Measurements from ENCODE around the gene OLFML3.
"Not testable (repeated sequence)": the region's sequence is repeated elsewhere in the genome, so short reads cannot be mapped to it uniquely, and the experiment has no call there.

Gene OLFML3

DNA sequence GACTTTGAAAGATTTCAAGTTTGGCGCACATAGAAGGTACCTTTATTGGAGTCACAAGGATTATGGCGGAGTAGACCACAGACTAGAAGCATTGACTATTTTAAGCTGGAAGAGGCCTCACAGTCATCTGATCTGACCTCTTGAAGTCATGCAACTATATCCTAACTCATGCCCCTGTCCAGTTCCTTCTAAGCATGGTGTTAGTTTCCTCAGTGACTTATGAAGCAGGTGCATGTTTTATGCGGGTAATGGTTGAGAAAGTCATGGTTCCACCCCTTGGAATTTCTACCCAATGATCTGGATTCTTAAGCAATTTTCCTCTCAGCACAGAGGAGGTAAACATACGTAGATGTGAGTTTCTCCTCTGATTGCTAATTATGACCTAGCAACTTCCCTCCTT lies 11.7 kb downstream of the OLFML3 start:
- DNase-seq (ENCODE audit: low read depth in 3 of 3) = no peak

DNA sequence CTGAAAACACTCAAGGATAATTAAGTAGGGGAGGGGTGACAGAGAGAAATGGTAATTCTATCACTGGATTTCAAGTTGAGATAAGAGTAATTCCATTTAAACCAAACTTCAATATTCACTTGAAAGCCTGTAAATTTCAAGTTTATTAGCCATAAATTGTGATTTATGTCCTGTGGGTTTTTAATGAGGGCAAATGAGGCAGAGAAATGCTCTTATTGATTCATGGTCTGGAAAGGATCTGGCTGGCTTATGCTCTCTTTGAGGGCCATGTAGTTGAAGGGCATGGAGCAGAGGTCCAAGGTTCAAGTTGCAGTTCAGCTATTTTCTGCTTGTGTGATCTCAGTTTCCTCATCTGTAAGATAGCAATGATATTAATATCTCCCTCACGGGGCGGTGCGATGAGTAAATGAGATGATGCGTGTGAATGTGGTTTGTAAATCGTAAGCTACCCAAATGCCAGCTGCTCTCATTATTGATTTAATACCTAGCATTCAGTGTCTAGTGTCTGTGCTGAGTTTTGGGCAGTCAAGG lies 12.3 kb downstream of the OLFML3 start:
- DNase-seq (ENCODE audit: low read depth in 3 of 3) = no peak

DNA sequence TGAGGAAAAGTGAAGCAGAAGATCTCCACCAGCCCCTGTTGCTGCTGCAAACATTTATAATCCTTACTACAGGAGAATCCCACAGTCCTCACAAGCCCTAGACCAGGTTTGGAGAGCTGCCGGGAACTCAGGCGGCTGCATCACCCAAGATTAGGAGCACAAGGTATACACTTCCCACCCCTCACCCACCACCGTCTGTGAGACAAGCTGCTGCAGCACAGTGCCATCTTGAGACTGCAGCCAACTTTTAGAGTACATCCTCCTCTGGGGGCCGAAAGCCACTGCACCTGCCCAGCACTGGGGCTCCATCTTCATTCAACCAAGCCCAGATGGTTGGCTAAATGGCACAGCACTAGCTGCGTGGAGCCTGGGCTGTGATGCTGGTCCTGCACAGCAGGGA lies 13.8 kb downstream of the OLFML3 start:
- DNase-seq (ENCODE audit: low read depth in 3 of 3) = no peak

DNA sequence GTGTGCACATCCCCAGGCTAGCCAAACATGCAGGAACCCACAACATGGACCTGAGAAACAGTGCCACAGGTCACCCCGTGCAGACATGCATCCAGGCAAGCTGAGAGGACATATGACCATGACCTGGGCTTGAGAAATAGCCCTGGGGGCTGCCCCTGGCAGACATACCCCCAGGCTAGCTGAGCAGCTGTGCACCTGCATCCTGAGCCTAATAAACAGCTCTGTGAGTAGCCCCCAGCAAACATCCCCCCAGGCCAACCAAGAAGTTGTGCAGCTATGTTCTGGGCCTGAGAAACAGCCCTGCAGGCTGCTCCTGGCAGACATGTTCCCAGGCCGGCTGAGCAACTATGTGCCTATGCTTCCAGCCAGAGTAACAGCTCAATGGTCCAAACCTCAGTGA lies 14.5 kb downstream of the OLFML3 start:
- DNase-seq (ENCODE audit: low read depth in 3 of 3) = no peak

DNA sequence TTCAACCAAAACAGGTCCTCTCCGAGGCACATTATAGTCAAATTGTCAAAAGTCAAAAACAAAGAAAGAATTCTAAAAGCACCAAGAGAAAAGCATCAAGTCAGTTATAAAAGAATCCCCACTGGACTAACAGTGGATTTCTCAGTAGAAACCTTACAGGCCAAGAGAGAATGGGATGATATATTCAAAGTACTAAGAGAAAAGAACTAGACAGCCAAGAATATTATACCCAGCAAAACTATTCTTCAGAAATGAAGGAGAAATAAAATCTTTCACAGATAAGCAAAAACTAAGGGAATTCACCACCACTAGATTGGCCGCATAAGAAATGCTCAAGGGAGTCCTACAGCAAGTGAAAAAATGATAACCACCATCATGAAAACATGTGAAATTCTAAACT lies 16.1 kb downstream of the OLFML3 start:
- no peak for DNase-seq (ENCODE audit: low read depth in 3 of 3)

DNA sequence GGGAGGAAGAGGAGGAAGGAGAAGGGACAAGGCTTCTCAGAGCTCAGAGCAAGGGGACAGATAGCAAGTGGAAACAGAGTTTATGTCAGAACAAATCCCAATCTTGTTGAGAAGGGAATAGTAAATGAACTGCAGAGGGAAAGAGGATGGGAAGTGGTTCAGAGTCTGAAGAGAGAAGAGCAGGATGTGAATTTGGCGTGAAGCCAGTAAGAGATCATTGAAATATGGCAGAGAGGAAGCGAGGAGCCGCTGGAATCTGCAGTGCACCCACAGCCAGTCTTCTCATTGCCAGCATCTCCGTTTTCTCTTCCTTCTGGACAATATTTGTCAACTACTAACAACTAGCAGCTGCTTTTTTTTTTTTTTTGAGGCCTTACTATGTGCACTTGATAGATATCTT lies 19.1 kb downstream of the OLFML3 start:
- no peak for DNase-seq (ENCODE audit: low read depth in 3 of 3)

DNA sequence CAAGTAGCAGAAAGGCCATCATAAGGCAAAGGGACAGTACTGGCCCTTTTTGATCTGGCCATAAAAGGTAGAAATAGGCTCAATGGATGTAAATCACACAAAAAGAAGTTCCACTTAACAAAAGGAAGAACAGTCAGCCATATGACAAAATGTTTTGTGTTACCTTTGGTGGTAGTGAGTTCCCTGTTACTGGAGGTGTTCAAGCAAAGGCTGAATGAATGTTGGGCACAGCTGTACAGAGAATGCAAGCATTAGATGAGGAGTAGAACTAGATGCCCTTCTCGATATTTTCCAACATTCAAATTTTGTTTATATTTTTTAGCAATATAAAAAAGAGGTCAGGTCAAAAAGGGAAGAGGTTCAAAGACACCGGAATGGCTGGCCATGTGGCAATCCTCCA lies 20.0 kb downstream of the OLFML3 start:
- DNase-seq (ENCODE audit: low read depth in 3 of 3) = no peak

DNA sequence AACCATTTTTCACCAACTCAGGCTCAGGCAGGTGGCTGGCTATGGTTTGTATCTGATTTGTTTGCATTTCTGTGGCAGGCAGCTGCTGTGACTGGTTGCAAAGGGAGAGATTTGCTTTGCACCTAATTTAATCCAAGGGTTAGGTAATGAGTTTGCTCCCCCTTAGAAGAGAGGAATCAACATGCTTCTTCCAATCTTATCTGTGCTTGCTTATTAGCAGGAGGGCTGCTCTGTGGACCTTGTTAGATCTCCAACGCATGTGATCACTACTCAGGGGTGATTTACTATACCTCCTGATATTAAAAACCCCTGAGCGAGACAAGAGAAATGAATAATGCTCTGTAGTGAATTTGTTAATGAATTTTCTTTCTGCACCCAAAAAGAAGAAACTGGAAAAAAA lies 20.5 kb downstream of the OLFML3 start:
- DNase-seq (ENCODE audit: low read depth in 3 of 3) = no peak

DNA sequence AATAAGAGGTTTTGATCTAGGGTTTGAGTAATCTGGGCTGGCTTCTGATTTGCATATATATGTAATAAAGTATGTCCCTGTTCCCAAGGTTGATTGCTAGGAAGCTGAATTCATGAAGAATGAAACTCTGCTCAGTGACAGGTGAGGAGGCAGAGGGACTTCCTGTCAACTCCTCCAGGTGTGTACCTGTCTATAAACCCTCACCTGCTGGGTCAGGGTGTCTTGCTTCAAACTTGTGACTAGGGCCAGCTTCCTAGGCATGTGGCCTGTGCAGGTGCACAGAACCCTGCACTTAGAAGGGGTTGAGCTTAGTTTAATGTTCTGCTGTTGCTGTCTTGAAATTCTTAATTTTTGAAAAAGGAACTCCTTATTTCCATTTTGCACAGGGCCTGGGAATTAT lies 21.1 kb downstream of the OLFML3 start:
- DNase-seq (ENCODE audit: low read depth in 3 of 3) = no peak

DNA sequence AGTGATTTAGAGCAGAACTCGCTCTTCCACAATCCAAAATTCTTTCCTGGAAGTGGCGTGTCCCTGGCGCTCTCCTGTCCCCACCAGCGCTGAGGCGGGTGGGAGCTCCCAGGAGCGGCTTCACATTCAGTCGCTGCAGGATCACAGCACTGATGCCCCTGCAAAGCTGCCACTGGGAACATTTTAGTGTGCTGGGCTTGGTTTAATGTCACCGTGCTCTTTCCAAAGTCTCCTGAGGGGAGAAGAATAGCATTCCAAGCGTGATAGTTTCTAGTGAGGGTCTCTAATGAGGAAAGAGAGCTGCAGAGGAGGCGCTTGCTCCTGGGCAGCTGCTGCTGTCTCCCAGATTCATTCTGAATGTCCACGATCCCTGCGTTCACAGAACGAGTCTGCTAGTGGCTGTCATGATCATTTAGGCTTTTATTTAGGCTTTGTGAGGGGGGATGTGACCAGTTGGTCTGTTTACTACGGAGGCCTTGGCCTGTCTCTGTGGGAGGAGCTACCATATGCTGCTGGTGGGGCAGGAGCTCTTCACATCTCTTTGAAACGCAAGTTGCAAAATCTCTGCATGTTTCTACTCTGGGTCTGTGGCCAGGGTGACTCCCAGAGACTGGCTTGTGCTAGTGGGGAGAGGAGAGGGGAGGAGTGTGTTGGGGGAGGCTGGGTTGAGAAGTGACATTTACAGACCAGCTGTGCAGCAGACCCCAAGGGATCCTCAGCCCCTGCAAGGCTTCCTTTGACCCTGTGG lies 23.4 kb downstream of the OLFML3 start:
- no peak for DNase-seq (ENCODE audit: low read depth in 3 of 3)

DNA sequence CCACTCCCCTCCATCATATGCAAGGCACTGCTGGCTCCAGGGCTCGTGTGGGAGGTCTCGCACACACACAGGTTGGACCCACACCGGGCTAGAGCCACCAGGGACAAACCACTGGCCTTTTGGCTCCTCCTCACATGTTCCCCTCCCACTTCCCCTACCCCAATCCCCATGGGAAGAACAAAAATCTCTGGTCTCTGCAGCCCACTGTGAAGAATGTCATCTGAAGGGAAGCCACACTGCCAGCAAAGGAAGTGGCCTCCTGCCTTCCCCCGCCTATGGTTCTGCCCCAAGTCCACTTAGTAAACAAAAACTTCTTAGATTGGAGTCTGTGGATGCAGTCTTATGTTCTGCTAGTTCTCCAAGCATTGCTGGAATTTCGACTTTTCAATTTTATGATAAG lies 24.2 kb downstream of the OLFML3 start:
- DNase-seq (ENCODE audit: low read depth in 3 of 3) = no peak

DNA sequence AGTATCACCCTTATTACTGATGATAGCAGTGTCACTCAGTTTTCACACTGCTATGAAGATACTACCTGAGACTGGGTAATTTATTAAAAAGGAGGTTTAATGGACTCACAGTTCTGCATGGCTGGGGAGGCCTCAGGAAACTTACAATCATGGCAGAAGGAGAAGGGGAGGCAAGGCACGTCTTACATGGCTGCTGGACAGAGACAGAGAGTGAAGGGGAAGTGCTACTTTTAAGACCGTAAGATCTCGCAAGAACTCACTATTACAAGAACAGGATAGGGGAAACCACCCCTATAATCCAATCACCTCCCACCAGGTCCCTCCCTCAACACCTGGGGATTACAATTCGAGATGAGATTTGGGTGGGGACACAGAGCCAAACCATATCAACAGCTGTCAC lies 27.6 kb downstream of the OLFML3 start:
- DNase-seq (ENCODE audit: low read depth in 3 of 3) = not testable (repeated sequence)

DNA sequence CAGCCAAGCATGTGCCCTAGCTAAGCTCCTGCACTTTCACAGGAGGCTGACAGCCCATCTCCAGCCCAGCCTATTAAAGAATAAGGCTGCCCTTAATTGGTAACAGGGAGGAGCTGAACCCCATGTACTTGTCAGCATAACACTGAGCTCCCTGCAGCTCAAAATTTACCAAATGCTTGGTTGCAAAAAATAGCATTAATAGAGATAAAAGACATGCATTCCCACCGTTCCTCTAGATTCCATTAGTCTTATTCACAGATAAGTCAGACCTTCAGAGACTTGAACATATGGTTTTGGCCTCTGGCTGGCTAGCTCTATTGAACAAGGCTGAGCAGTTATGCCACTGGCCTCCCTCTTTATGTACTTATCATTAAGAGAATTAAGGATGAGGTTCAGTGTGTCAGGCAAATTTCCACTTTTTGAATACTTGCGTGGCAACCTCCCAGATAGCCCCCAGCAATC lies 29.2 kb downstream of the OLFML3 start:
- no peak for DNase-seq (ENCODE audit: low read depth in 3 of 3)

DNA sequence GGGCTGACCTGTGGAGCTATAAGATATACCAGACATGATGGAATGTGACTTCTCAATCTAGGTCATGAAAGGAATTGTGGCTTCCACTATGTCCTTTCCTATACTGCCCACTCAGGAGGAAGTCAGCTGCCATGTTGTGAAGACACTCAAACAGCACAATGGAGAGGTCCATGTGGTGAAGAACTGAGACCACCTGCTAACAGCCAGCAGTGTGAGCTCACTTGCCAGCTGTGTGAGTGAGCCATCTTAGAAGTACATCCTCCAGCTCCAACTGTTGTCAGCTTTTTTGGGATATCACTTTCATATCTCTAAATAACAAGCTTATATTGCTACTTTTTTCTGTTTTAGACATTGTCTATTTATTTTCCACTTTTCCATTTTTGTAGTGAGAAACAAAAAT lies 29.7 kb downstream of the OLFML3 start:
- DNase-seq (ENCODE audit: low read depth in 3 of 3) = no peak

DNA sequence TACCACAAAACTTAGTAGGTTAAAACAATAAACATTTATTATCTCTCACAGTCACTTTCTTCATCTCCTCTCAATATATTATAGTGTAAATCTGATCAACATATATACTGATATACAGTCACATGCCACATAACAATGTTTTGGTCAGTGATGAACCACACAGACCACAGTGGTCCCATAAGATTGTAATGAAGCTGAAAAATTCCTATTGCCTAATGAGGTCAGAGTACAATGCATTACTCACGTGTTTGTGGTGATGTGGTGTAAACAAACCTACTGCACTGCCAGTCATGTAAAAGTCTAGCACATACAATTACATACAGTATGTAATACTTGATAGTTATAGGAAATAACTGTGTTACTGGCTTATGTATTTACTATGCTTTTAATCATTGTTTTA lies 30.1 kb downstream of the OLFML3 start:
- DNase-seq (ENCODE audit: low read depth in 3 of 3) = no peak

DNA sequence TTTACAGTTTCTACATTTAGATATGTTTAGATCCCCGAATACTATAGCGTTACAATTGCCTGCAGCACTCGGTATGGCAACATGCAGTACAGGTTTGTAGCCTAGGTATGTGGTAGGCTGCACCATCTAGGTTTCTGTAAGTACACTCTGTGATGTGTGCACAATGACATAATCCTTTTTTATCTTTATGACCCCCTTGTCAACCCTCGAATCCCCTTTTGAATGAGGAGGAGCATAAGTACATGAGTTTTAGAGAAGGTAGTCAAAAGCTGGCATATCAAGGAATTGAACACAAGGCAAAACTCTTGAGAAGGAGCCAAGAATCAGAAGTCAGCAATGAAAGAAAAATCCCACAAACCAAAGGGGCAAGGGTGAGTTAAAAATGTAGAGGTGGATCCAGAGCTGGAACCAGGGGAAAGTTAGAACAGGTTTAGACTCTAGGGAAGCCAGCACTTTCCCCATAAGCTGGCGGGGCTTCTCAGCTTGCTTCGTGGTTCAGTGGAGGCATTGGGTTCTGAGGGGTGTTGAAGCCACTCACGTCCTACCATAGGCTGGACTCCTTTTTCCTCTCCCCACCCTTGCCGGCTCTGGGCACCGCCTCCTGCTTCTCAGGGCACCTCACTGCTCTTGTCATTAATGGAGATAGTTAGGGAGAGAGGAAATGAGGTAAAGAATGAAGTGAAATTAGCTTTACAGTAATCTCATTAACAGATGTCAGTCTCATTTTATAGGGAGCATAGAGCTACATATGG lies 31.3 kb downstream of the OLFML3 start:
- no peak for DNase-seq (ENCODE audit: low read depth in 3 of 3)

DNA sequence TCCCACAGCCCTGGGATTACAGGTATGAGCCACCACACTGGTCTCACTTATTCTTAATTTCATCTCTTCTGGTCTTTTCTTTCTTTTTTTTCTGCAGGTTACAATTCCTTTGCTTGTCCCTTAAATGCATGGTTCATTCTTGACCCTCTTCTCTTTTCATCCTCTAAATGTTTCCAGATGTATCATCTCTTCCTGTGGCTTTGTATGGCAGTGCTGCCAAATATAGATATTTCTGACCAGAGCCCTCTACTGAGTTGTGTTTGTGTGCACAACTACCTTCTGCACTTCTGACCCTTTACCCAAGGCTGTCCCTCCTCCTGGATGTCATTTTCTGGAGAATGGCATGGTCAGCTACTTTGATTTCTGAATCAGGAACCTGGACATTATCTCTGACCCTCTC lies 32.5 kb downstream of the OLFML3 start:
- DNase-seq (ENCODE audit: low read depth in 3 of 3) = no peak

DNA sequence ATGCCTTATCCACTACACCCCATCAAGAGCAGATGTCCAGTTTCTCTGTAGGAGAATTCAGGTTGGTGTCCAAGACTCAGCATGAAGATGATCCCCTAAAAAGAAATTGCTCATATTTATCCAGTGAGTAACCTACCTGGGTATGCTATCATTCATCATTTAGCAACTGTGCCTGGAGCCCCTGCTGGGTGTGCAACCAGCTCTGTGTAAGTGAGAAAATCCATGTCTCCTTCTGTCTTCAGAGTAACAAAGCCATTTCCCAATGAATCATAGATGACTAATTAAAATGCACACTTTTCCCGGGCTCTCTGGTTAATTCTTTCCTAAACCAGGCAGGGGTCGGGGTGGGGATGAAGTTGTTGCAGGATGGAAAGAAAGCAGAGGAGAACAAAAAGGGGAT lies 35.8 kb downstream of the OLFML3 start:
- no peak for DNase-seq (ENCODE audit: low read depth in 3 of 3)

DNA sequence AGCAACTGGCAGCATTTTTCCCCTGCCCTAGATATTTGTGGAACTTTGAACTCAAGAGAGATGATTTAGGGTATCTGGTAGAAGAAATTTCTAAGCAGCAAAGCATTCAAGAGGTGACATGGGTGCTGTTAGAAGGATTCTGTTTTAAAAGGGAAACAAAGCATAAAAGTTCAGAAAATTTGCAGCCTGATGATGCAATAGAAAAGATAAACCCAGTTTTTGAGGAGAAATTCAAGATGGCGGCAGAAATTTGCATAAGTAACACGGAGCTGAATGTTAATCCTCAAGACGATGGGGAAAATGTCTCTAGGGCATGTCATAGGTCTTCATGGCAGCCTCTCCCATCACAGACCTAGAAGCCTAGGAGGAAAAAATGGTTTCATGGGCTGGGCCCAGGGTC lies 40.5 kb downstream of the OLFML3 start:
- DNase-seq (ENCODE audit: low read depth in 3 of 3) = not testable (repeated sequence)

DNA sequence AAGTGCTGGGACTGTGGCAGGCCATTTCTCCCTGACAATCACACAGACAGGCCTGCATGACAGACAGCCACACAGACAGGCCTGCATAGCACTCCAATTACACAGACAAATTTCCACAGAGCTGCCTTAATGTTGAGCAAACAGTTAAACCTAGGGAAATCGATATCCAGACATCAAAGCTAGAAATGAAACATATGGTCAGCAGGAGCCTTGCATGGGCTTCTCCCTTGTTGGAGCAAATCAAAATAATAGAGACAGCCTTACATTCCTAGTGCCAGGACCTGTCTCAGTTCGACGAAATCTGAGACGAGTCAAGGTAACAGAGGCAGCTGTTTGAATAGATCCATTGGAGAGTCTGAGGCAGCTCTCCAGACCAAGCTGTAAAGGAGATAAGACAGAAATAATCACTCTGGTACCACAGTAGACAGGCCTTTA lies 42.4 kb downstream of the OLFML3 start:
- DNase-seq (ENCODE audit: low read depth in 3 of 3) = no peak

DNA sequence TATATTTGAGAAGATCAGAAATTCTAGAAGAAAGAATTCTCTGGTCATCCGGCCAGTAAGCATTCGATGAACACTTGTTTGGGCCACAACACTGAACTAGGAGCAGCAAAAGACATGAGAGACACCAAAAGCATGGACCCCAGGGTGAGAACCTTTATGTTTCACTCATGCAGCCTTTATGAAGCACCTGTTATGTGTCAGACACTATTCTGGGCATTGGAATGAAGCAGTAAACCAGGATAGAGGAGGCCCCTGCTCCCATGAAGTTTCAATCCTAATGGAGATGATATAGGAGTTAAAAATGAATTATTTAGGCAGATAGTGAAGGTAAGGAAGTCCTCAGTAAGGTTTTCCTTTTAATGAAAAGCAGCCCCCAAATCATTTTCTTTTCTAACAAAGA lies 43.6 kb downstream of the OLFML3 start:
- DNase-seq (ENCODE audit: low read depth in 3 of 3) = no peak

DNA sequence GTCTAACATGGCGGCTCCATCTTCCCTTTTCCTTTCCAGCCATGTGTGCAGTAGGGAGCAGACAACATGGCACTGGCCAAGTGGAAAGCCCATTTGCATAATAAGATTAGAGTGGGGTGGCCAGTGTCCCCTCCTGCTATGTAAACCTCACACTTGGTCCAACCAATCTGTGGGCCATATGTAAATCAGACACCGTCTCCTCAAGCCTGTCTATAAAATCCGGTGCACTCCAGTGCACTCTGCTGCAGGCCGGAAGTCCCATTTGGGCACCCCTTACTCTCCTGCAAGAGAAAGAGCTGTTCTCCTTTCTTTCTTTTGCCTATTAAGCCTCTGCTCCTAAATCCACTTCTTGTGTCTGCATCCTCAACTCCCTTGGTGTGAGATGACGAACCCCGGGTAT lies 44.1 kb downstream of the OLFML3 start:
- DNase-seq (ENCODE audit: low read depth in 3 of 3) = no peak

DNA sequence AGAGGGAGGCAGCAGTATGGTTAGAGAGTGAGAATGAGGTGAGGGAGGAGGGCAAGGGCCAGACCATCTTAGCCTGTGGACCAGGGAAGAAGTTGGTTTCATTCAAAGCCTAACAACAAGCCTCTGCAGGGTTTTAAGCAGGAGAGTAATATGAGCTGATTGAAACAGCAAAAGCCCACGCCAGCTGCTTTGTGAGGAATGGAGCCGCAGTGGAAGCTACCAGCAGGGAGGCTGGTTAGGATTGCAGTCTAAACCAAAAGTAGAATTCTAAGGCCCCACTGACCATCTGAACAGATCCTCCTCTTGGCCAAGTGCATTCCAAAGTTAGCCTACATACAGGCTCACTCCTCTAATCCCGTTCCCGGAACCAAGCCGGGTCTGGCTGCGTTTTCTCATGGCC lies 44.8 kb downstream of the OLFML3 start:
- no peak for DNase-seq (ENCODE audit: low read depth in 3 of 3)
